Measurements from ENCODE around the gene BUB3.

DNA sequence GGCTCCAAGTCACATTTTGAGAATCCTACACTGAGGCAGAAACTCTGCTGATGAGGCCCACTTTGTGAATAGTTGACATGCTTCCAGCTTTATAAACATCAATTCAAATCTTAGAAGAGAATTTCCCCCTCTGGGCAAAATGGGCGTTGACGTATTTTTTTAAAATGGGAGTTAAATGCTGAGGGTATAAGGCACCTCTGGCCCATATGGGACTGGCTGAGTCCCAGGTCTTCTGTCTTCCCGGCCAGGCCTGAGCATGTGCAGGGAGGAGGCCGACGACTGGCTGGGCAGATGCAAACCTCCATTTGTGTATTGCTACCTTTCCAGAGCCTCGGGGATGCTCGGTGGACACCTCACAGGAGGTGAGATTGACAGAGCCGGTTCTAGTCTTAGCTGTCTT lies 37.7 kb downstream of the BUB3 start:
- TF ChIP-seq, protein P1, sequence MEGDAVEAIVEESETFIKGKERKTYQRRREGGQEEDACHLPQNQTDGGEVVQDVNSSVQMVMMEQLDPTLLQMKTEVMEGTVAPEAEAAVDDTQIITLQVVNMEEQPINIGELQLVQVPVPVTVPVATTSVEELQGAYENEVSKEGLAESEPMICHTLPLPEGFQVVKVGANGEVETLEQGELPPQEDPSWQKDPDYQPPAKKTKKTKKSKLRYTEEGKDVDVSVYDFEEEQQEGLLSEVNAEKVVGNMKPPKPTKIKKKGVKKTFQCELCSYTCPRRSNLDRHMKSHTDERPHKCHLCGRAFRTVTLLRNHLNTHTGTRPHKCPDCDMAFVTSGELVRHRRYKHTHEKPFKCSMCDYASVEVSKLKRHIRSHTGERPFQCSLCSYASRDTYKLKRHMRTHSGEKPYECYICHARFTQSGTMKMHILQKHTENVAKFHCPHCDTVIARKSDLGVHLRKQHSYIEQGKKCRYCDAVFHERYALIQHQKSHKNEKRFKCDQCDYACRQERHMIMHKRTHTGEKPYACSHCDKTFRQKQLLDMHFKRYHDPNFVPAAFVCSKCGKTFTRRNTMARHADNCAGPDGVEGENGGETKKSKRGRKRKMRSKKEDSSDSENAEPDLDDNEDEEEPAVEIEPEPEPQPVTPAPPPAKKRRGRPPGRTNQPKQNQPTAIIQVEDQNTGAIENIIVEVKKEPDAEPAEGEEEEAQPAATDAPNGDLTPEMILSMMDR (conservative IDR thresholded peaks at IDR 0.05 in 1 of 2, IDR thresholded peaks at IDR 0.05 in 1 of 2; ENCODE audit: extremely low read depth in 1 of 2, insufficient read depth in 1 of 2, low read depth in 1 of 2, low read length in 2 of 2) = no peak
- no peak for TF ChIP-seq EZH2 (IDR thresholded peaks at IDR 0.05; ENCODE audit: borderline replicate concordance, low read length)

Measured in mammary epithelial cell (primary cell).